HEK293T (cell line): ENCODE measurements around the gene VMP1.
A peak's percentile ranks its signal among the peaks of the same experiment; 100 is the strongest.
"Not testable (repeated sequence)": the region's sequence is repeated elsewhere in the genome, so short reads cannot be mapped to it uniquely, and the experiment has no call there.

Experiments used
- CTCF ChIA-PET: fragments of 350-600 bp; formaldehyde crosslinking; extraction: SDS; loops from one replicate; lab custom pipeline; 2021; ENCODE audit warnings: antibody characterized with exemption, inconsistent platforms; lab: Yijun Ruan, JAX
- POLR2A ChIA-PET: fragments of 350-600 bp; formaldehyde crosslinking; extraction: SDS; loops from one replicate; lab custom pipeline; 2020; ENCODE audit warnings: antibody characterized with exemption, inconsistent platforms; lab: Yijun Ruan, JAX
- DNase-seq: peaks from one replicate; pipeline ENCODE4 v3.0.0; 2012; ENCODE audit warnings: mixed read lengths; ENCODE audit errors: extremely low spot score
- ARNT ChIP-seq: fragments of 450-650 bp; IDR thresholded peaks from 2 replicates; pipeline ENCODE4 v1.6.1; 2017; ENCODE audit warnings: mild to moderate bottlenecking
- BHLHE40 ChIP-seq: fragments of 450-650 bp; IDR thresholded peaks from 2 replicates; pipeline ENCODE4 v1.6.1; 2016; ENCODE audit warnings: mild to moderate bottlenecking, moderate library complexity, borderline replicate concordance
- CTBP1 ChIP-seq: fragments of 450-650 bp; IDR thresholded peaks from 2 replicates; pipeline ENCODE4 v1.6.1; 2016; ENCODE audit warnings: borderline replicate concordance
- ELF4 ChIP-seq: fragments of 450-650 bp; IDR thresholded peaks from 2 replicates; pipeline ENCODE4 v1.6.1; 2017; ENCODE audit warnings: antibody characterized with exemption
- FOXA1 ChIP-seq: fragments of 450-650 bp; IDR thresholded peaks from 2 replicates; pipeline ENCODE4 v1.6.1; 2016; ENCODE audit warnings: mild to moderate bottlenecking
- FOXK2 ChIP-seq: fragments of 450-650 bp; IDR thresholded peaks from 2 replicates; pipeline ENCODE4 v1.6.1; 2016; ENCODE audit warnings: mild to moderate bottlenecking
- FOXM1 ChIP-seq: fragments of 450-650 bp; IDR thresholded peaks from 2 replicates; pipeline ENCODE4 v1.6.1; 2017; ENCODE audit warnings: mild to moderate bottlenecking, borderline replicate concordance
- HDGF ChIP-seq: fragments of 450-650 bp; IDR thresholded peaks from 2 replicates; pipeline ENCODE4 v1.6.1; 2017; ENCODE audit warnings: antibody characterized with exemption, borderline replicate concordance
- L3MBTL2 ChIP-seq: fragments of 450-650 bp; conservative IDR thresholded peaks from 2 replicates; pipeline ENCODE4 v1.6.1; 2016; ENCODE audit warnings: mild to moderate bottlenecking
- LEF1 ChIP-seq: fragments of 450-650 bp; IDR thresholded peaks from 2 replicates; pipeline ENCODE4 v1.6.1; 2017; ENCODE audit warnings: mild to moderate bottlenecking, borderline replicate concordance
- NFRKB ChIP-seq: fragments of 450-650 bp; IDR thresholded peaks from 2 replicates; pipeline ENCODE4 v1.6.1; 2016; ENCODE audit warnings: mild to moderate bottlenecking, moderate library complexity
- PKNOX1 ChIP-seq: fragments of 450-650 bp; IDR thresholded peaks from 2 replicates; pipeline ENCODE4 v1.6.1; 2016
- SP1 ChIP-seq: fragments of 450-650 bp; IDR thresholded peaks from 2 replicates; pipeline ENCODE4 v1.6.1; 2017
- SUZ12 ChIP-seq: fragments of 450-650 bp; IDR thresholded peaks from 2 replicates; pipeline ENCODE4 v1.6.1; 2016; ENCODE audit warnings: mild to moderate bottlenecking
- TARDBP ChIP-seq: fragments of 450-650 bp; IDR thresholded peaks from 2 replicates; pipeline ENCODE4 v1.6.1; 2016
- ZNF384 ChIP-seq: fragments of 450-650 bp; IDR thresholded peaks from 2 replicates; pipeline ENCODE4 v1.6.1; 2016

The VMP1 gene

DNA sequence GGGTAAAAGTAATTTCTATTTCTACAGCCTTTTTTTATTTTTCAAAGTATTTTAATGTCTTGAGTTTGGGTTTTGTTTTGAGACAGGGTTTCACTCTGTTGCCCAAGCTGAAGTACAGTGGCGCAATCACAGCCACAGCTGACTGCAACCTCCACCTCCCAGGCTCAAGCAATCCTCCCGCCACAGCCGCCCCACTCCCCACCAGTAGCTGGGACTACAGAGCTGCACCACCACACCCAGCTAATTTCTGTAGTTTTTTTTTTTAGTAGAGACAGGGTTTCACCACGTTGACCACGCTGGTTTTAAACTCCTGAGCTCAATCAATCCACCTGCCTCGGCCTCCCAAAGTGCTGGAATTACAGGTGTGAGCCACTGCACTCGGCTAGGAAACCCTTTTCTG, 141.3 kb downstream of the VMP1 start:
- TF ChIP-seq SUZ12 (no peak), ELF4 (no peak), NFRKB (no peak), CTBP1 (no peak)
- ChIA-PET POLR2A (no interaction called here), CTCF (no interaction called here)
- DNase-seq = no peak

- POLR2A ChIA-PET = interaction anchor here (1.0 kb wide), 1 partner anchor 10 kb away, joined by 3 read pairs; no protein-coding TSS in a partner anchor
- CTCF ChIA-PET, DNase-seq: not testable (repeated sequence)
These were observed 142.9 kb downstream of the VMP1 start for GRCh38 chr17:59850311-59850710.

DNA sequence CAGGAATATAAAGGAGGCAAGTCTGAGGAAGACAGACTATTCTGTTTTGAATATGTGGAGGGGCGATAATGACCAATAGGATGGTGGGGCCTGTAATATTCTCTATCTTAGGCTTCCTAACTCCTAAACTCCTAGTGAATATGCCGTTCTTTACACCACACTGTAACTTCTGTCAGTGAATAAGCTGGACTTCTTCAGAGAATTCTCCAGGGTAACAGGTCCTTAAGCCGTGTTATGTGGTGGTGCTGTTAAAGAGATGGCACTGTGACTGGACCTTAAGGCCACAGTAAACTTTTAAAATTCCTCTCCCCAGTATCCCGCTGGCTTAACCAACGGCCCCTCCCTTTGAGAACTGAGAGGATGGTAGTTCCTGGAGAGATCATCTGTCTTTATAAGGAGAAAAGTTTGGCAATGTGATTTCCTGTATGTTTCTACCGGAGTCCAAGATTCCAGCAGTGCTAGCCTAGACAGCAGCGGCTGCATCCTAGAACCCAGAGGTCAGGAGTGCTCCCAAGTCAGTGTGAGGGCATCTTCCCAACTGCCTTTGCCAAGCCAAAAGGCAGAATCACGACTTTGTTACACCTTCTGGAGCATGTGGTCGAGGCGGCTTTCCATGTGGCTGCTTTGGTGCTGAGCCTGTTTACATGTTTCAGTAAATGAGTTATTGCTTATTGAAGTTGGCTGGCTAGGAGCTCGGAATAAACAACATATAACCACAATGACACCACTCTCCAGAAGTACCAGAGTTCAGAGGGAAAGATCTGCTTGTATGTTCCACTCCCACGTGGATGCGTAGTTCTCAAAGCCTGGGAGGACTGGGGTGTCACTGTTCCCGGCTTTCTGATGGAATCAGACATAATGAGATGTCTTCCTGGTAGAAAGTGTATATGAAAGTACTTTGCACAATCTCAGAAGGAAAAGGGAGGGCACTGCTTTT, 144.3 kb downstream of the VMP1 start:
- no peak for DNase-seq
- TF ChIP-seq TARDBP (no peak), ELF4 (no peak), FOXM1 (no peak), ARNT (no peak), SUZ12 (no peak), PKNOX1 (no peak), FOXK2 (no peak), ZNF384 (no peak), BHLHE40 (no peak), CTBP1 (no peak), HDGF (no peak), FOXA1 (no peak), SP1 (no peak), NFRKB (no peak), LEF1 (no peak), L3MBTL2 (no peak)
- POLR2A ChIA-PET = no interaction called here
- CTCF ChIA-PET = no interaction called here

DNA sequence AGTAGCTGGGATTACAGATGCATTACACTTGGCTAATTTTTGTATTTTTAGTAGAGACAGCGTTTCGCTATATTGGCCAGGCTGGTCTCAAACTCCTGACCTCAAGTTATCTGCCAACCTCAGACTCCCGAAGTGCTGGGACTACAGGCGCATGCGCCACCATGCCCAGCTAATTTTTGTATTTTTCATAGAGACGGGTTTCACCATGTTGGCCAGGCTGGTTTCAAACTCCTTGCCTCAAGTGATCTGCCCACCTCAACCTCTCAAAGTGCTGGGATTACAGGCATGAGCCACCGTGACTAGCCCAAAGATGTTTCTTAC, 145.4 kb downstream of the VMP1 start:
- DNase-seq, CTCF ChIA-PET, POLR2A ChIA-PET: not testable (repeated sequence)

DNA sequence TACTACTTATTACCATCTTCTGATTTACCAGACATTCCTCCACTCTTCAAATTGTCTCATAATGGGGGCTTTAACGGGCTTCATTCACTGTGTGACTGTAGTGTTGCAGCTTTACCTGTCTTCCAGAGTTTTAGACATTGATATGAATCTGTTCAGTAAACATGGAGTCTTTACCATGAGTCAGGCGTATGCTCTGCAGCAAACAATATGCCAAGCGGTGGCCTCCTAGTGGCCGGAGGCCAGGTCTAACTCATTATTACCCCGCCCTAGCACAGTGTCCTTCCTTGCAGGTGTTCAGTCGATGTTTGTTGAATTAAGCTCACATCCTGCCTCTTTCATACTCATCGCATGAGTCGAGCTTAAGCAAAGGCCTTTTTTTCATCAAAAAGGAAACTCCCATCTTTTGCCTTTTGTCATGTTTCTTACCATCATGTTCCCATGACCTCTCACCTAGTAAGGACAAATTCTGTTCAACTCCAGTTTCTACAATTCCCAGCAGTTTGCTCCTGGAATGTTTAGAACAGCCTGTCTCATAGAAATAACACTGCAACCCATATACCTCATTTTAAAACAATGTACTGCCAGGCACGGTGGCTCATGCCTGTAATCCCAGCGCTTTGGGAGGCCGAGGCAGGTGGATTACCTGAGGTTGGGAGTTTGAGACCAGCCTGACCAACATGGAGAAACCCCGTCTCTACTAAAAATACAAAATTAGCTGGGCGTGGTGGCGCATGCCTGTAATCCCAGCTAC, 145.9 kb downstream of the VMP1 start:
- ChIA-PET POLR2A (no interaction called here), CTCF (interaction anchor here (0.6 kb wide), 1 partner anchor 365 kb away, joined by 3 read pairs; no protein-coding TSS in a partner anchor)
- DNase-seq = peak; percentile 42
- TF ChIP-seq L3MBTL2 (no peak), ARNT (no peak)

GRCh38 chr17:59853919-59854729, 146.7 kb downstream of the VMP1 start:
- CTCF ChIA-PET = interaction anchor here (0.6 to 0.8 kb wide), 3 partner anchors 99 to 366 kb away, joined by 3 to 6 read pairs (median 3); no protein-coding TSS in a partner anchor

GRCh38 chr17:59856859-59857794, 149.7 kb downstream of the VMP1 start:
- no peak for DNase-seq
- ChIA-PET POLR2A (interaction anchor here (0.6 to 0.9 kb wide), 2 partner anchors 26 to 711 kb away, joined by 3 read pairs; no protein-coding TSS in a partner anchor), CTCF (interaction anchor here (1.2 kb wide), 1 partner anchor 103 kb away, joined by 5 read pairs; no protein-coding TSS in a partner anchor)
- TF ChIP-seq BHLHE40 (no peak), ZNF384 (no peak)

More at GRCh38 chr17:59853919-59854729, 146.7 kb downstream of the VMP1 start:
- DNase-seq, POLR2A ChIA-PET: not testable (repeated sequence)
